ENCODE results near the gene GARIN3. TPM values are rescaled to one million over a fixed set of nuclear protein-coding genes. Genes with fewer than 3 reads are reported as not detected.

GARIN3 gene
- total and polyA plus RNA-seq, 9 of the 15 experiments (the other 6 are each of a cell fraction or from before 2014, with no cell fraction given): not detected

DNA sequence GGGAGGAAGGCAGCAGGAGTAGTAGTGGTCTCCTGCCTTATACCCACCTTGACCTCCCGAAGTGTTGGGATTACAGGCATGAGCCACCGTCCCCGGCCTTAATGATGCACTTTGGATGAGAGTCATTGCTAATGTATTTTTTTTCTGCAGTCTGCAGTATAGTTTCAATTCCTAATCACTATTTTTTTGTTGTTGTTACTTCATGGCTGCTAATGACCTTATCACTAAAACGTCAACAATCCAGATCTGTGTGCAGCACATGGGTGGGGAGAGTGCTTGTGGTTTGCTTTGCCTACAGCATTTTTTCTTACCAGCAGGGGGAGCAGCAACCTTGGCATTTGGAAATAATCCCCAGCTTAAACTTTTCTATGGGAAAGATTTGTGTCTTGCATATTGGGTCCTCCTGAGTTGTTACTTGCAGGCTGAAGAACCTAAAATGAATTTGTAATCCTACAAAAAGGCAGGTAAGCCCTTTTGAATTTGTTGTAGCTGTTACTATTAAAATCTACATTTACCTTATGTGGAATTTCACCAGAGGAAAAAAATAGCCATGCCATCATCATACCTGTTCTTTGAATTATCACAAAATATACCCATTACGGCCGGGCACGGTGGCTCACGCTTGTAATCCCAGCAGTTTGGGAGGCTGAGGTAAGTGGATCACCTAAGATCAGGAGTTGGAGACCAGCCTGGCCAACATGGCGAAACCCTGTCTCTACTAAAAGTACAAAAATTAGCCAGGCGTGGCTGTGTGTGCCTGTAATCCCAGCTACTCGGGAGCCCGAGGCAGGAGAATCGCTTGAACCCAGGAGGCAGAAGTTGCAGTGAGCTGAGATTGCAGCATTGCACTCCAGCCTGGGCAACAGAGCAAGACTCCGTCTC lies 17.1 kb downstream of the GARIN3 start (continued):
- TF ChIP-seq, protein P1, sequence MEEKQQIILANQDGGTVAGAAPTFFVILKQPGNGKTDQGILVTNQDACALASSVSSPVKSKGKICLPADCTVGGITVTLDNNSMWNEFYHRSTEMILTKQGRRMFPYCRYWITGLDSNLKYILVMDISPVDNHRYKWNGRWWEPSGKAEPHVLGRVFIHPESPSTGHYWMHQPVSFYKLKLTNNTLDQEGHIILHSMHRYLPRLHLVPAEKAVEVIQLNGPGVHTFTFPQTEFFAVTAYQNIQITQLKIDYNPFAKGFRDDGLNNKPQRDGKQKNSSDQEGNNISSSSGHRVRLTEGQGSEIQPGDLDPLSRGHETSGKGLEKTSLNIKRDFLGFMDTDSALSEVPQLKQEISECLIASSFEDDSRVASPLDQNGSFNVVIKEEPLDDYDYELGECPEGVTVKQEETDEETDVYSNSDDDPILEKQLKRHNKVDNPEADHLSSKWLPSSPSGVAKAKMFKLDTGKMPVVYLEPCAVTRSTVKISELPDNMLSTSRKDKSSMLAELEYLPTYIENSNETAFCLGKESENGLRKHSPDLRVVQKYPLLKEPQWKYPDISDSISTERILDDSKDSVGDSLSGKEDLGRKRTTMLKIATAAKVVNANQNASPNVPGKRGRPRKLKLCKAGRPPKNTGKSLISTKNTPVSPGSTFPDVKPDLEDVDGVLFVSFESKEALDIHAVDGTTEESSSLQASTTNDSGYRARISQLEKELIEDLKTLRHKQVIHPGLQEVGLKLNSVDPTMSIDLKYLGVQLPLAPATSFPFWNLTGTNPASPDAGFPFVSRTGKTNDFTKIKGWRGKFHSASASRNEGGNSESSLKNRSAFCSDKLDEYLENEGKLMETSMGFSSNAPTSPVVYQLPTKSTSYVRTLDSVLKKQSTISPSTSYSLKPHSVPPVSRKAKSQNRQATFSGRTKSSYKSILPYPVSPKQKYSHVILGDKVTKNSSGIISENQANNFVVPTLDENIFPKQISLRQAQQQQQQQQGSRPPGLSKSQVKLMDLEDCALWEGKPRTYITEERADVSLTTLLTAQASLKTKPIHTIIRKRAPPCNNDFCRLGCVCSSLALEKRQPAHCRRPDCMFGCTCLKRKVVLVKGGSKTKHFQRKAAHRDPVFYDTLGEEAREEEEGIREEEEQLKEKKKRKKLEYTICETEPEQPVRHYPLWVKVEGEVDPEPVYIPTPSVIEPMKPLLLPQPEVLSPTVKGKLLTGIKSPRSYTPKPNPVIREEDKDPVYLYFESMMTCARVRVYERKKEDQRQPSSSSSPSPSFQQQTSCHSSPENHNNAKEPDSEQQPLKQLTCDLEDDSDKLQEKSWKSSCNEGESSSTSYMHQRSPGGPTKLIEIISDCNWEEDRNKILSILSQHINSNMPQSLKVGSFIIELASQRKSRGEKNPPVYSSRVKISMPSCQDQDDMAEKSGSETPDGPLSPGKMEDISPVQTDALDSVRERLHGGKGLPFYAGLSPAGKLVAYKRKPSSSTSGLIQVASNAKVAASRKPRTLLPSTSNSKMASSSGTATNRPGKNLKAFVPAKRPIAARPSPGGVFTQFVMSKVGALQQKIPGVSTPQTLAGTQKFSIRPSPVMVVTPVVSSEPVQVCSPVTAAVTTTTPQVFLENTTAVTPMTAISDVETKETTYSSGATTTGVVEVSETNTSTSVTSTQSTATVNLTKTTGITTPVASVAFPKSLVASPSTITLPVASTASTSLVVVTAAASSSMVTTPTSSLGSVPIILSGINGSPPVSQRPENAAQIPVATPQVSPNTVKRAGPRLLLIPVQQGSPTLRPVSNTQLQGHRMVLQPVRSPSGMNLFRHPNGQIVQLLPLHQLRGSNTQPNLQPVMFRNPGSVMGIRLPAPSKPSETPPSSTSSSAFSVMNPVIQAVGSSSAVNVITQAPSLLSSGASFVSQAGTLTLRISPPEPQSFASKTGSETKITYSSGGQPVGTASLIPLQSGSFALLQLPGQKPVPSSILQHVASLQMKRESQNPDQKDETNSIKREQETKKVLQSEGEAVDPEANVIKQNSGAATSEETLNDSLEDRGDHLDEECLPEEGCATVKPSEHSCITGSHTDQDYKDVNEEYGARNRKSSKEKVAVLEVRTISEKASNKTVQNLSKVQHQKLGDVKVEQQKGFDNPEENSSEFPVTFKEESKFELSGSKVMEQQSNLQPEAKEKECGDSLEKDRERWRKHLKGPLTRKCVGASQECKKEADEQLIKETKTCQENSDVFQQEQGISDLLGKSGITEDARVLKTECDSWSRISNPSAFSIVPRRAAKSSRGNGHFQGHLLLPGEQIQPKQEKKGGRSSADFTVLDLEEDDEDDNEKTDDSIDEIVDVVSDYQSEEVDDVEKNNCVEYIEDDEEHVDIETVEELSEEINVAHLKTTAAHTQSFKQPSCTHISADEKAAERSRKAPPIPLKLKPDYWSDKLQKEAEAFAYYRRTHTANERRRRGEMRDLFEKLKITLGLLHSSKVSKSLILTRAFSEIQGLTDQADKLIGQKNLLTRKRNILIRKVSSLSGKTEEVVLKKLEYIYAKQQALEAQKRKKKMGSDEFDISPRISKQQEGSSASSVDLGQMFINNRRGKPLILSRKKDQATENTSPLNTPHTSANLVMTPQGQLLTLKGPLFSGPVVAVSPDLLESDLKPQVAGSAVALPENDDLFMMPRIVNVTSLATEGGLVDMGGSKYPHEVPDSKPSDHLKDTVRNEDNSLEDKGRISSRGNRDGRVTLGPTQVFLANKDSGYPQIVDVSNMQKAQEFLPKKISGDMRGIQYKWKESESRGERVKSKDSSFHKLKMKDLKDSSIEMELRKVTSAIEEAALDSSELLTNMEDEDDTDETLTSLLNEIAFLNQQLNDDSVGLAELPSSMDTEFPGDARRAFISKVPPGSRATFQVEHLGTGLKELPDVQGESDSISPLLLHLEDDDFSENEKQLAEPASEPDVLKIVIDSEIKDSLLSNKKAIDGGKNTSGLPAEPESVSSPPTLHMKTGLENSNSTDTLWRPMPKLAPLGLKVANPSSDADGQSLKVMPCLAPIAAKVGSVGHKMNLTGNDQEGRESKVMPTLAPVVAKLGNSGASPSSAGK (IDR thresholded peaks at IDR 0.05): peak; percentile 35; the same call in 1 of the 2 replicates
- TF ChIP-seq ZNF57 (CRISPR knock-in tag; IDR thresholded peaks at IDR 0.05) (no peak), SOX6 (IDR thresholded peaks at IDR 0.05) (0 out of 2 replicates have a peak, but pooled peaks have one; percentile 23), YY1 (IDR thresholded peaks at IDR 0.05; ENCODE audit: borderline replicate concordance in 1 of 3, control insufficient read depth in 1 of 3, extremely low read depth in 1 of 3, insufficient read depth in 3 of 3, insufficient read length in 1 of 3, insufficient replicate concordance in 2 of 3, low read depth in 1 of 3, low read length in 2 of 3) (peak in 1 of 3 experiments; percentile 12), DPF2 (IDR thresholded peaks at IDR 0.05) (peak; percentile 44; the same call in 1 of the 2 replicates), NELFE (IDR thresholded peaks at IDR 0.05; ENCODE audit: insufficient read depth, insufficient read length) (no peak), ZNF184 (CRISPR knock-in tag; IDR thresholded peaks at IDR 0.05) (no peak), TRIM25 (IDR thresholded peaks at IDR 0.05; ENCODE audit: borderline replicate concordance) (no peak), CTBP1 (IDR thresholded peaks at IDR 0.05; ENCODE audit: borderline replicate concordance) (no peak), L3MBTL2 (IDR thresholded peaks at IDR 0.05) (peak; percentile 70)
- TF ChIP-seq, protein P2, sequence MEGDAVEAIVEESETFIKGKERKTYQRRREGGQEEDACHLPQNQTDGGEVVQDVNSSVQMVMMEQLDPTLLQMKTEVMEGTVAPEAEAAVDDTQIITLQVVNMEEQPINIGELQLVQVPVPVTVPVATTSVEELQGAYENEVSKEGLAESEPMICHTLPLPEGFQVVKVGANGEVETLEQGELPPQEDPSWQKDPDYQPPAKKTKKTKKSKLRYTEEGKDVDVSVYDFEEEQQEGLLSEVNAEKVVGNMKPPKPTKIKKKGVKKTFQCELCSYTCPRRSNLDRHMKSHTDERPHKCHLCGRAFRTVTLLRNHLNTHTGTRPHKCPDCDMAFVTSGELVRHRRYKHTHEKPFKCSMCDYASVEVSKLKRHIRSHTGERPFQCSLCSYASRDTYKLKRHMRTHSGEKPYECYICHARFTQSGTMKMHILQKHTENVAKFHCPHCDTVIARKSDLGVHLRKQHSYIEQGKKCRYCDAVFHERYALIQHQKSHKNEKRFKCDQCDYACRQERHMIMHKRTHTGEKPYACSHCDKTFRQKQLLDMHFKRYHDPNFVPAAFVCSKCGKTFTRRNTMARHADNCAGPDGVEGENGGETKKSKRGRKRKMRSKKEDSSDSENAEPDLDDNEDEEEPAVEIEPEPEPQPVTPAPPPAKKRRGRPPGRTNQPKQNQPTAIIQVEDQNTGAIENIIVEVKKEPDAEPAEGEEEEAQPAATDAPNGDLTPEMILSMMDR (IDR thresholded peaks at IDR 0.05 in 2 of 3, conservative IDR thresholded peaks at IDR 0.05 in 1 of 3; ENCODE audit: insufficient read depth in 2 of 3, low read depth in 1 of 3, low read length in 3 of 3): peak; percentile 75 to 89 (median 83)
